Ascending aorta (tissue), 2 donors: ENCODE measurements around the gene DAGLA. TPM values are rescaled to one million over a fixed set of nuclear protein-coding genes. Genes with fewer than 3 reads are reported as not detected.

ENCODE experiments used
- DNase-seq, 2 donors: peaks; one replicate each; pipeline ENCODE4 v3.0.0-alpha.2; 2019; ENCODE audit warnings: low spot score in 2 of 2
- H3K27ac ChIP-seq, 2 donors: fragments of 200-600 bp; sonication (generic); one replicate each; pipeline ENCODE4 v1.5.1; 2016 to 2017; ENCODE audit warnings: mild to moderate bottlenecking in 1 of 2
- H3K27me3 ChIP-seq: fragments of 200-600 bp; sonication (generic); one replicate; pipeline ENCODE4 v1.5.1; 2017
- H3K36me3 ChIP-seq, 2 donors: fragments of 200-600 bp; sonication (generic); one replicate each; pipeline ENCODE4 v1.5.1; 2016
- H3K4me1 ChIP-seq, 2 donors: fragments of 200-600 bp; sonication (generic); one replicate each; pipeline ENCODE4 v1.5.1; 2016 to 2017; ENCODE audit warnings: mild to moderate bottlenecking in 1 of 2
- H3K4me3 ChIP-seq, 2 donors: fragments of 200-600 bp; sonication (generic); one replicate each; pipeline ENCODE4 v1.5.1; 2016 to 2017; ENCODE audit warnings: mild to moderate bottlenecking in 1 of 2
- H3K9me3 ChIP-seq, 2 donors: fragments of 200-600 bp; sonication (generic); one replicate each; pipeline ENCODE4 v1.5.1; 2016
- intact Hi-C: fragments of 100-400 bp; cut with DNase I; formaldehyde crosslinking; loops from one replicate; pipeline ENCODE4 v1.15.1; 2023
- total RNA-seq: library from RNA; depleted of rRNA; stranded (reverse); fragments of >200 nt; gene quantifications from one replicate; pipeline ENCODE4 v1.1.0, GENCODE V29; 2016
- TF ChIP-seq, protein P1 (sequence below), 3 experiments: fragments of 200-600 bp in 2 of 3; fragments of 450-650 bp in 1 of 3; sonication (generic) in 2 of 3; IDR thresholded peaks; one replicate each; pipeline ENCODE4 v1.5.1; 2016 to 2019; ENCODE audit warnings: antibody characterized with exemption in 3 of 3, mild to moderate bottlenecking in 1 of 3, moderate library complexity in 1 of 3

The DAGLA gene
- total RNA-seq, 1 donor from 2014 or later: 5.3 TPM

DNA sequence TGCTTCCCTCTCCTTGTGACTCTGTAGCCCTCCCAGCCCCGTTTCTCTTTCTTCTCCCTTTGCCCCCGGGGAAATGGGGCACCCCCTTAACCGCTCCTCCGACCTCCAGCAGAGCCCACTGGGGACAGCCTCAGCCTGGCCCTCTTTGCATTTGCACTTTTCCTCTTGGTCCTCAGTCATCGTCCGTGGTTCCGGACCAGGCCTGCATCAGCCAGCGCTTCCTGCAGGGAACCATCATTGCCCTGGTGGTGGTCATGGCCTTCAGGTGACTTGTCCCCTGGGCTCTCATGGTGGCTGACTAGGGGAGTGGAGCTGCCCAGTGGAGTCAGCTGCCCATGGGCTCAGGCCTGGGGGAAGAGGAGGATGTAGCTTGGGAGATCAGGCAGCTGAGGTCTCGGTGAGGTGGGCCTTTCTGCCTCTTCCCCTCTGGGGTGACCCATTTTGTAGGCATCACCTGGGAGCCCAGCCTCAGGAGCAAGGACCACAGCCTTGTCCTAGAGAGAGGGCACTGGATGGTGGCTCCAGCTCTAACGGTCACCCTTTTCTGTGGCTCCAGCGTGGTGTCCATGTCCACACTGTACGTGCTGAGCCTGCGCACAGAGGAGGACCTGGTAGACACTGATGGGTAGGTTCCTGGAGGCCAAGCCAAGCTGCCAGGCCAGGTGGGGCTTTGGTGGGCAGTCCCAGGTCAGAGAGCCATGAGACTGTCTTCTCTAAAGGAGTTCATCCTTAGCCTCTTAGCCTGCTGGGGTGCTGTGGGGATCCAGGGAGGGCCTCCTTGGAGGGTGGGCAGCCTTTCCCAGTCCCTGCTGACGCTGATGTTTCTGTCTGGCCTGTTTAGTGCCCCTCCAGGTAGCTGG, 99.7 kb downstream of the DAGLA start:
- Histone ChIP-seq H3K4me1 (no peaks in the 10 kb centered on the region), H3K27me3 (no peaks in the 10 kb centered on the region), H3K9me3 (no peaks in the 10 kb centered on the region), H3K4me3 (no peak overlapping the region), H3K36me3 (peaks cover 6 to 10% of the 10 kb centered on the region in 2 donors), H3K27ac (no peak overlapping the region)
- no peak for DNase-seq
- intact Hi-C loops: no loop called here
- TF ChIP-seq, protein P1, sequence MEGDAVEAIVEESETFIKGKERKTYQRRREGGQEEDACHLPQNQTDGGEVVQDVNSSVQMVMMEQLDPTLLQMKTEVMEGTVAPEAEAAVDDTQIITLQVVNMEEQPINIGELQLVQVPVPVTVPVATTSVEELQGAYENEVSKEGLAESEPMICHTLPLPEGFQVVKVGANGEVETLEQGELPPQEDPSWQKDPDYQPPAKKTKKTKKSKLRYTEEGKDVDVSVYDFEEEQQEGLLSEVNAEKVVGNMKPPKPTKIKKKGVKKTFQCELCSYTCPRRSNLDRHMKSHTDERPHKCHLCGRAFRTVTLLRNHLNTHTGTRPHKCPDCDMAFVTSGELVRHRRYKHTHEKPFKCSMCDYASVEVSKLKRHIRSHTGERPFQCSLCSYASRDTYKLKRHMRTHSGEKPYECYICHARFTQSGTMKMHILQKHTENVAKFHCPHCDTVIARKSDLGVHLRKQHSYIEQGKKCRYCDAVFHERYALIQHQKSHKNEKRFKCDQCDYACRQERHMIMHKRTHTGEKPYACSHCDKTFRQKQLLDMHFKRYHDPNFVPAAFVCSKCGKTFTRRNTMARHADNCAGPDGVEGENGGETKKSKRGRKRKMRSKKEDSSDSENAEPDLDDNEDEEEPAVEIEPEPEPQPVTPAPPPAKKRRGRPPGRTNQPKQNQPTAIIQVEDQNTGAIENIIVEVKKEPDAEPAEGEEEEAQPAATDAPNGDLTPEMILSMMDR (IDR thresholded peaks at IDR 0.05): no peak

DNA sequence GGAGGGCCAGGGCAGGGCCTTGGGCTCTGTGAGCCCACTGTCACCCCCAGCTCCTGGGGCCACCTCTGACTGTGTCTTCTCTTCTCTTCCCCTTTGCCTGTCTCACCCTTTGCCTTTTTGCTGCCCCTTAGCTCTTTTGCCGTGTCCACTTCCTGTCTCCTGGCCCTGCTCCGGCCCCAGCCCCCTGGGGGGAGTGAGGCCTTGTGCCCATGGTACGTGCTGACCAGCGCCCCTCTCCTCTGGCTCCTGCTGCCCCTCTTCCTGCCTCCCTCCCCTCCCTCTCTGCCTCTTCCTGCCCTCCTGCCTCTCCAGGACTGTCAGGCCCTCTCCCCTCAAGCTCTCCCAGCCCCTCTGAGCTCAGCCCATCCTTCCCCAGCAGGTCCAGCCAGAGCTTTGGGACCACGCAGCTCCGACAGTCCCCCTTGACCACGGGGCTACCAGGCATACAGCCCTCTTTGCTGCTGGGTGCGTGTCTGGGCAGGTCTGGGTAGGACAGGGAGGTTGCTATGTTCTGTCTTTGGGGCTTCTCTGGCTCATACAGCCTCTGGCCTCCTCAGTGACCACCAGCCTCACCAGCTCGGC, 100.5 kb downstream of the DAGLA start:
- Histone ChIP-seq H3K4me3 (no peak overlapping the region), H3K27ac (no peak overlapping the region), H3K27me3 (no peaks in the 10 kb centered on the region), H3K9me3 (no peaks in the 10 kb centered on the region), H3K36me3 (peaks cover 14% of the 10 kb centered on the region in 2 donors), H3K4me1 (no peaks in the 10 kb centered on the region)
- no peak for DNase-seq
- intact Hi-C loops: no loop called here
- TF ChIP-seq, protein P1 (IDR thresholded peaks at IDR 0.05): no peak

DNA sequence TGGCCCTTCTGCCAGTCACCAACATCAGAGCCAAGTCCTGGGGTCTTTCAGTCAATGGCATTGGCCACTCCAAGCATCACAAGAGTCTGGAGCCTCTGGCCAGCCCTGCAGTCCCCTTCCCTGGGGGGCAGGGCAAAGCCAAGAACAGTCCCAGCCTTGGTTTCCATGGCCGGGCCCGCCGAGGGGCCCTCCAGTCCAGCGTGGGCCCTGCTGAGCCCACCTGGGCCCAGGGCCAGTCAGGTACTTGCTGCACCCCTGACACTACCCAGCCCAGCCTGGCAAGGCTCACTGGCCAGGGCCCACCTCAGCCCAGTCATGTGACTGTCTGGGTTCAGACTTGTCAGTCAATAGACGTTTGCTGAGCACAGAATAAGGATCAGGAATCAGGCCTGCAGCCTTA, 101.4 kb downstream of the DAGLA start:
- TF ChIP-seq, protein P1 (IDR thresholded peaks at IDR 0.05): no peak
- Histone ChIP-seq H3K9me3 (no peaks in the 10 kb centered on the region), H3K4me3 (no peak overlapping the region), H3K36me3 (peaks cover 23% of the 10 kb centered on the region in 2 donors), H3K27me3 (no peaks in the 10 kb centered on the region), H3K4me1 (no peaks in the 10 kb centered on the region), H3K27ac (no peak overlapping the region)
- intact Hi-C loops: no loop called here
- DNase-seq: no peak

DNA sequence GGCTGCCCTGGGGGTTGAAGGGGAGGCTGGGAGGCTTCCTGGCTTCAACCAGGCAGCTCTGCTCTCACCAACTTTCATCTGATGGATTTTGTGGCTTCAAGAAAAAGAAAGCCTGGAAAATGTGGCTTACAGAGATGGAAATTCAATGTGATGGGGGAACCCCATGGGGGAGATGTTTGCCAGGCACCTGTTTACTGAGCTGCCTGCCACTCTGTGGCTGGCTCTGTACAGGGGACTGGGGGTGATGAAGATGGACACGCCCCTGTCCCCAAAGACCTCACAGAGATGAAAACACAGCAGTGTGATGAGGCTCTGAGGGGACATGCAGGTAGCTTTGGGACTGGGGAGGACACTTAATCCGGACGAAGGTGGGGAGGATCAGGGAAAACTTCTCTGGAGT, 102.1 kb downstream of the DAGLA start:
- H3K27ac ChIP-seq: no peak overlapping the region
- intact Hi-C loops: no loop called here
- no peaks in the 10 kb centered on the region for H3K9me3 ChIP-seq
- no peak overlapping the region for H3K4me3 ChIP-seq
- no peaks in the 10 kb centered on the region for H3K4me1 ChIP-seq
- no peaks in the 10 kb centered on the region for H3K27me3 ChIP-seq
- H3K36me3 ChIP-seq: peaks cover 24 to 30% of the 10 kb centered on the region in 2 donors
- no peak for DNase-seq
- TF ChIP-seq, protein P1 (IDR thresholded peaks at IDR 0.05): no peak

DNA sequence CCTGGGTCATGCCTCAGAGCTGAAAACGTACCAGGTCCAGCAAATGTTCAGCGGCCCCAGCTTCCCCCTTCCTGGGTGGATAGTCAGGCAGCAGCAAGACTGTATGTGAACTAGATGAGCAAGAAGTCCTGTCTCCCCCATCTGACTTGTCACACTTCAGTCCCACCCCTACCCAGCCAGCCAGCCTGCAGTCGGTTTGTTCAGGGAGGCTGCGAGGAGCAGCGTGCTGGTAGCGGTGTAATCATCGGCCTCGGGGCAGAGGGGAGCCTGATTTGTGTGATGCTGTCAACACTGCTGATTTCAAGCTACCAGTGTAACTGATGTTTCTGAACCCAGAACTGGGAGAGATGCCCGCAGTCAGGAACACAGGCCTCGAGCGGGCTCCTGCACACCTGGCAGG, 102.7 kb downstream of the DAGLA start:
- no peak for DNase-seq
- intact Hi-C loops: no loop called here

More for the DNA sequence above, 102.7 kb downstream of the DAGLA start:
- H3K9me3 ChIP-seq: no peaks in the 10 kb centered on the region
- H3K27ac ChIP-seq: no peak overlapping the region
- H3K27me3 ChIP-seq: no peaks in the 10 kb centered on the region
- TF ChIP-seq, protein P1 (IDR thresholded peaks at IDR 0.05): no peak
- H3K4me3 ChIP-seq: no peak overlapping the region
- H3K36me3 ChIP-seq: peaks cover 27 to 35% of the 10 kb centered on the region in 2 donors
- no peaks in the 10 kb centered on the region for H3K4me1 ChIP-seq
